Ovary (tissue), 9 donors: ENCODE data around the gene PIK3C2G. TPM values are rescaled to one million over a fixed set of nuclear protein-coding genes. Genes with fewer than 3 reads are reported as not detected.

Experiments
- DNase-seq, 5 donors: peaks; one replicate each; pipeline ENCODE4 v3.0.0-alpha.2; 2019 to 2020
- H3K27ac ChIP-seq, 2 donors: fragments of 200-600 bp; one replicate each; pipeline versions ENCODE4 v1.5.1 to v1.8.0; 2019 to 2022
- H3K27me3 ChIP-seq: fragments of 200-600 bp; one replicate; pipeline ENCODE4 v1.8.0; 2022
- H3K36me3 ChIP-seq: fragments of 200-600 bp; sonication (generic); one replicate; pipeline ENCODE4 v1.5.1; 2019
- H3K4me1 ChIP-seq: one replicate; pipeline ENCODE4 v1.8.1; 2013; ENCODE audit warnings: mild to moderate bottlenecking, moderate library complexity; ENCODE audit not compliant: insufficient read depth
- H3K4me3 ChIP-seq: fragments of 200-600 bp; sonication (generic); one replicate; pipeline ENCODE4 v1.5.1; 2017
- H3K9me3 ChIP-seq, 2 donors: fragments of 200-600 bp in 1 of 2; sonication (generic) in 1 of 2; one replicate each; pipeline versions ENCODE4 v1.5.1 to v1.8.1; 2013 to 2019; ENCODE audit warnings: mild to moderate bottlenecking in 1 of 2, moderate library complexity in 1 of 2
- EP300 ChIP-seq: sonication (generic); formaldehyde crosslinking; IDR thresholded peaks from one replicate; pipeline ENCODE4 v1.6.1; 2017; ENCODE audit warnings: antibody characterized with exemption
- POLR2A ChIP-seq: fragments of 450-650 bp; IDR thresholded peaks from one replicate; pipeline ENCODE4 v1.6.1; 2017; ENCODE audit warnings: antibody characterized with exemption, mild to moderate bottlenecking, moderate library complexity
- WGBS, 3 donors: extraction: QIAGEN DNeasy Blood & Tissue Kit in 1 of 3; methylation state at CpG; one replicate each; pipeline versions ENCODE4 v1.1.5 to v1.1.7; 2013 to 2017; 5-methylcytosine and 5-hydroxymethylcytosine counted together
- intact Hi-C, 4 donors: fragments of 100-400 bp; cut with DNase I; formaldehyde crosslinking; loops; one replicate each; pipeline versions ENCODE4 v1.11.0 to v1.15.1; 2022 to 2023
- polyA plus RNA-seq, 2 donors: library from polyadenylated mRNA; stranded (reverse); fragments of 200-250 nt in 1 of 2; fragments of 350-450 nt in 1 of 2; fragmentation: Illumina TruSeq in 1 of 2; extraction: RNeasy Lipid Tissue Mini Kit (QIAGEN cat#74804) in 1 of 2; gene quantifications; one replicate each; pipeline ENCODE4 v1.2.3, GENCODE V29; 2013 to 2014
- total RNA-seq, 7 donors: library from RNA; depleted of rRNA in 2 of 7; stranded (reverse); fragments of >200 nt in 2 of 7; fragmentation: NEBNext Ultra II Directional in 3 of 7; extraction: Animal tissue kit (Norgen Biotek cat#: 25700) in 3 of 7; gene quantifications; one replicate each; pipeline versions ENCODE4 v1.1.0 to v1.2.4, GENCODE V29; 2016 to 2023
- TF ChIP-seq, protein P1 (sequence below), 3 donors: fragments of 450-650 bp in 2 of 3; fragments of 200-600 bp in 1 of 3; IDR thresholded peaks; one replicate each; pipeline versions ENCODE4 v1.5.1 to v1.8.0; 2016 to 2022; ENCODE audit warnings: antibody characterized with exemption in 3 of 3, mild to moderate bottlenecking in 1 of 3
- donor health status: DM: no; HTN: no; CAD: no; lungs with moderate emphysema.
- donor health status: DM: no; HTN: no; CAD: no.
- donor health status: Bipolar disorder and iron deficiency.
- donor health status: DM: yes; HTN: yes; CAD: no.
- donor health status: DM: no; HTN: no; CAD: no.
- donor health status: DM: yes; HTN: yes; CAD: no.

PIK3C2G gene
- total and polyA plus RNA-seq, 9 donors = 0.02 to 1.6 (median 0.07) TPM; not detected in 4

DNA sequence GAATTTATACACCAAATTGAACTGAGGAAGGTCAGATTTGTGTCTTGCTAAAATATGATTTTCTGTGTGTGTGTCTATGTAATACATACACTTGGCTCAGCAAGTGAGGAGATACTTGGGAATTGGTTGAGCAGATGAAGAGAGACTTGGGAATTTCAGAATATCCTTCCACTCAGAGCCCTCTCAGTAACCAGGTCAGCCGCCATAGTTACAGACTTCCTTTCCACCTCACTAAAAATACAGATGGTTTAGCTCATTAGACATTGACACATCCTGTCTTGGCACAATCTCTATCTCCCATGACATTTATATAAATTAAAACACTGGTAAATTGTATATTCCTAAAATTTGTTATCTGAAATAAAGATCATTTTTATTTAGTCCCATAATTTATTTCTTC is 15.9 kb downstream of the PIK3C2G start:
- H3K36me3 ChIP-seq = no peaks in the 10 kb centered on the region
- H3K9me3 ChIP-seq = no peaks in the 10 kb centered on the region
- intact Hi-C loops = no loop called here
- H3K27me3 ChIP-seq = no peaks in the 10 kb centered on the region
- WGBS, 3 donors = 0 to 92% (median 81%) methylated on average over 1 of the region's 1 CpG
- TF ChIP-seq, protein P1, sequence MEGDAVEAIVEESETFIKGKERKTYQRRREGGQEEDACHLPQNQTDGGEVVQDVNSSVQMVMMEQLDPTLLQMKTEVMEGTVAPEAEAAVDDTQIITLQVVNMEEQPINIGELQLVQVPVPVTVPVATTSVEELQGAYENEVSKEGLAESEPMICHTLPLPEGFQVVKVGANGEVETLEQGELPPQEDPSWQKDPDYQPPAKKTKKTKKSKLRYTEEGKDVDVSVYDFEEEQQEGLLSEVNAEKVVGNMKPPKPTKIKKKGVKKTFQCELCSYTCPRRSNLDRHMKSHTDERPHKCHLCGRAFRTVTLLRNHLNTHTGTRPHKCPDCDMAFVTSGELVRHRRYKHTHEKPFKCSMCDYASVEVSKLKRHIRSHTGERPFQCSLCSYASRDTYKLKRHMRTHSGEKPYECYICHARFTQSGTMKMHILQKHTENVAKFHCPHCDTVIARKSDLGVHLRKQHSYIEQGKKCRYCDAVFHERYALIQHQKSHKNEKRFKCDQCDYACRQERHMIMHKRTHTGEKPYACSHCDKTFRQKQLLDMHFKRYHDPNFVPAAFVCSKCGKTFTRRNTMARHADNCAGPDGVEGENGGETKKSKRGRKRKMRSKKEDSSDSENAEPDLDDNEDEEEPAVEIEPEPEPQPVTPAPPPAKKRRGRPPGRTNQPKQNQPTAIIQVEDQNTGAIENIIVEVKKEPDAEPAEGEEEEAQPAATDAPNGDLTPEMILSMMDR (IDR thresholded peaks at IDR 0.05) = no peak
- no peak for TF ChIP-seq EP300
- no peak for TF ChIP-seq POLR2A
- no peaks in the 10 kb centered on the region for H3K4me1 ChIP-seq
- DNase-seq = no peak
- no peak overlapping the region for H3K4me3 ChIP-seq
- no peak overlapping the region for H3K27ac ChIP-seq

DNA sequence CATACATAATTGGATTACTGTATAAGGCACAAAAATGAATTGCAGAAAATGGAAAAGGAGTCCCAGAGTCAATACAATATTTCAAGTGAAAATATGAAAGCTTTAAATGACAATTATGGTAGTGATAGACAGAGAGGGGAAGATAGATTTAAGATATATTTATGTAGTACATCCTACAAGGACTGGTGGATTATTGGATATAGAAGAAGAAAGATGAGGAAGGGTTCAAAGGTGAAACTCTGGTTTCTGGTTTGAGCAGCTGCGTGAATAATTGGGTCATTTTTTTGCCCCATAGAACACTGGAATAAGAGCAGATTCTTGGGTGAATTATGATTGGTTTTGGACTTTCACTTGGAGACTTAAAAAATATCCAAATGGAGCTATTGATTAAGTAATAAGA is 19.4 kb downstream of the PIK3C2G start:
- H3K4me3 ChIP-seq = no peak overlapping the region
- H3K36me3 ChIP-seq = no peaks in the 10 kb centered on the region
- no peaks in the 10 kb centered on the region for H3K9me3 ChIP-seq
- TF ChIP-seq, protein P1 (IDR thresholded peaks at IDR 0.05) = no peak
- TF ChIP-seq POLR2A (no peak), EP300 (no peak)
- peaks cover 3% of the 10 kb centered on the region for H3K4me1 ChIP-seq
- intact Hi-C loops = no loop called here
- 96 to 100% (median 97%) methylated on average over 1 of the region's 1 CpG for WGBS, 3 donors
- no peak for DNase-seq
- H3K27me3 ChIP-seq = no peaks in the 10 kb centered on the region
- H3K27ac ChIP-seq = no peak overlapping the region

DNA sequence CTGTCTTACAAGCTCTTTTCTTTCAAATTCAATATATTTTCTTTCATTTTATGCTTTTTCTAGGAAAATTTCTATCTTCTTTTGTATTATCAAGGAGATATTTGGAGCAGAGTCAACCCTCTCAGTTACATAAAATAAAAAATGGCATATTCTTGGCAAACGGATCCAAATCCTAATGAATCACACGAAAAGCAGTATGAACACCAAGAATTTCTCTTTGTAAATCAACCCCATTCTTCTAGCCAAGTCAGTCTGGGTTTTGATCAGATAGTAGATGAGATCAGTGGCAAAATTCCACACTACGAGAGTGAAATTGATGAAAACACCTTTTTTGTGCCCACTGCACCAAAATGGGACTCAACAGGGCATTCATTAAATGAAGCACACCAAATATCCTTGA is 20.6 kb downstream of the PIK3C2G start:
- DNase-seq = no peak
- Histone ChIP-seq H3K27ac (no peak overlapping the region), H3K4me3 (no peak overlapping the region), H3K27me3 (no peaks in the 10 kb centered on the region), H3K36me3 (no peaks in the 10 kb centered on the region), H3K9me3 (no peaks in the 10 kb centered on the region), H3K4me1 (peaks cover 3% of the 10 kb centered on the region)
- TF ChIP-seq POLR2A (no peak), EP300 (no peak)
- TF ChIP-seq, protein P1 (IDR thresholded peaks at IDR 0.05) = no peak
- WGBS, 3 donors = 77 to 94% (median 91%) methylated on average over 3 of the region's 3 CpGs
- intact Hi-C loops = no loop called here

DNA sequence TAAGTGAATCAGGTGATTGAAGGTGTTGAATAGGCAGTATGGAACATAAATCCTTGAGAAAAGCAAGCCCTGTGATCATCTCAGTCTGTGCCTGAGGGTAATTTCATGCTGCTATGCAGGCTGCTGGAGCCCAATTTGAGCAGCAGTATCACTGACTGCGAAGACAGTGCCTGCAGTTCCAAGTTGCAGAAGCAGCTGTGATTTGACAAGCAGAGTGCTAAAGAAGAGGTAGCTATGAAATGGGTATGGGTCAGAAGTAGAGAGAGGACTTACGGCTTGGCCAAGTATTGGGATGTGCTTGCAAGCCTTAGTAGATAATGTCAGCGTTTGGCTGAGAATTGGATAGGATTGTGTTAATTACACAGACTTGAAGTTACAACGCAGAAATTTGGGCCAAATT is 22.5 kb downstream of the PIK3C2G start:
- no peak overlapping the region for H3K4me3 ChIP-seq

More for the DNA sequence above, 22.5 kb downstream of the PIK3C2G start:
- TF ChIP-seq EP300 (no peak), POLR2A (no peak)
- TF ChIP-seq, protein P1 (IDR thresholded peaks at IDR 0.05) = no peak
- H3K27me3 ChIP-seq = no peaks in the 10 kb centered on the region
- WGBS, 3 donors = 9 to 21% (median 10%) methylated on average over 4 of the region's 4 CpGs
- no peaks in the 10 kb centered on the region for H3K9me3 ChIP-seq
- intact Hi-C loops = no loop called here
- DNase-seq = peak in 1 of 5 donors; percentile 24
- peaks cover 3% of the 10 kb centered on the region for H3K4me1 ChIP-seq
- peak overlapping the region in 1 of 2 donors; percentile 27 for H3K27ac ChIP-seq
- no peaks in the 10 kb centered on the region for H3K36me3 ChIP-seq
